ENCODE measurements around the gene MAX.

Gene MAX

DNA sequence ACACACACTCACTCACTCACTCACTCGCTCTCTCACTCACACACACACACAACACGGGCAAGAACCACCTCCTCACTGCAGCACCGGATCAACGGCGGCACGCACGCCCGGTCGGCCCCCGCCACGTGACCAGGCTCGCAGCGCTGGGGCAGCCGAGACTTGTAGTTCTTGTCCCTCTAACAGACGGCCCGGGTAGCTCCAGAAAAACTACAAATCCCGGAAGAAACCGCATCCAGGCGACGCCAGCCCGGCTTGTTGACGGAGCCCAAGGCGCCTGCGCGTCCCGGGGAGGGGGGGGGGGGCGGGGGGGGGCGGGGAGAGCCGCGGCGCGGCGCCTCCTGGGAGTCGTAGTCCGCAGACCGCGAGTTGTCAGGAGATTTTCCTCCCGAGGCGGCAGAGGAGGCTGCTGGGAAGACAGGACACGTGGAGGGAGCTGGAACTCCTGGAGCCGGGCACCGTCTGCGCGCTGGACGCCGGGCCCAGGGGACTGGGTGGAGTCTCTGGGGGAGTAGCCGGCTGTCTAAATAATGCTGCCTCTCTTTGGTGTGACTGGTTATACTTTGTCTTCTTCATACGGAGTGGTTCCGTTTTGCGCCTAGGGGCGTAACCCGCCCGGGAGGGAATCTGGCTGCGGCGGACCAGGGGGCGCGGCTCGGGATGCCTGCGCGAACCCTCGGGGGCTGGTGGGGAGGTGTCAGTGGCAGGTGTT lies at the start of gene MAX:
Gene MAX, minus strand, starts transcription at position 77 of the 709 bp plus-strand sequence. CDS start 178 bp downstream, outside the sequence.
- DNase-seq (ENCODE audit: low read depth) = peak; percentile 98

GRCh38 chr14:65151609-65151956 lies 49.3 kb upstream of the MAX start:
- DNase-seq (ENCODE audit: low read depth) = no peak

DNA sequence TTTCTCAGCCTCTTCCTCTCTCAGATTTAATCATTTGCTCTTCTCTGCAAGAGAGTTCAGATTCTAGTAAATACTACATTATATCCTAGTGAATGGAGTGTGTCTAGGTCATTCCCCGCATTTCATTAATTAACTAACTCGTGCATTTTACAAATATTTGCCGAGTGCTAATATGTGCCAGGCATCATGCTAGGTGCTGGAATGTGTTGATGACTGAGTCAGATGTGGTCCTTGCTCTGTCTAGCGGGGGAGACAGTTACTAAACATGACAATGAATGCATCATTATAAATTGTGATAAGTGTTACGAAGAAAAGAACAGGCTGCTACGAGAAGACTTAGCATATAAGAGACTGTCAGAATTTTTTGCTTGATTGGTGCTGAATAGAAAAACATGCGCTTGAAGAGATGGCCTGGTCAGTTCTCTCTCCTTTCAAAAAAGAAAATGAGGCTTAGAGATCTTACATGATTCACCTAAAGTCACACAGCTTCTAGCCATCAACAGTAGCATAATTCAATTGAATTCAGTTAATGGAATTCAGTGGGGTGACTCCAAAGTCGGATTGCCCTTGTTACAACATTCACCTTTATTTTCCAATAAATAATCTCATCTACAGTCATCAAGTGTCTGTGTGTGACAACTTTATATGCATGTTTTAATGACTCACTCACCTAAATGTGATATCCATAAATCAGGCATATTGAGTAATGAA lies 48.7 kb upstream of the MAX start:
- no peak for DNase-seq (ENCODE audit: low read depth)

GRCh38 chr14:65149116-65149515 lies 46.8 kb upstream of the MAX start:
- no peak for DNase-seq (ENCODE audit: low read depth)

- DNase-seq (ENCODE audit: low read depth) = no peak
Observed at GRCh38 chr14:65144170-65144569, 41.9 kb upstream of the MAX start.

DNA sequence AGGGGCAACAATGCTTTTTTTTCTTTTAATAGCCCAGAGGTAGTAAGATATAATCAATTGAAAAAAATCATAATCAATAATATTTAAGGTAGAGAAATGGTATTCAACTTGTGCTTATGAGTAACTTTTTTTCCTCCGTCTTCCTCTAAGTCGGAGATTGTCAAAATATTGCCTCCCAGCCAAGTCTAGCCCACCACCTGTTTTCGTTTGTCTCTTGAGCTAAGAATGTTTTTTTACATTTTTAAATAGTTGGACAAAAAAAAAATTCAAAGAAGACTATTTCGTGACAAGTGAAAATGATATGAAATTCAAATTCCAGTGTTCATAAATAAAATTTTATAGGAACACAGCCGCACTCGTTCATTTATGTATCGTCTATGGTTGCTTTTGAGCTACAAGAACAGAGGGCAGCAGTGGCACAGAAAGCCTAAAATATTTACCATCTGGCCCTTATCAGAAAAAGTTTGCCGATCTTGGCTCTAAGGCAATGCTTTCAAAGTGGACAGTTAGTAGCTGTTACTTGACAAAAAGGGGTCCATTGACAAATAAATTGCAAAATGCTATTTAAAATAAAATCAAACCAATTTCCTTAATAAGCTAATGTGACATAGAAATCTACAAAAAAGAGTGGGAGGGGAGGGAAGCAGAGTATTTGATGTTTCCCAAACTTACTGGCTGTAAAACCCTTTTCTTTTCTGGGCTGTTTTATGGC lies 40.8 kb upstream of the MAX start:
- DNase-seq (ENCODE audit: low read depth) = no peak

GRCh38 chr14:65142429-65142828 lies 40.1 kb upstream of the MAX start:
- DNase-seq (ENCODE audit: low read depth) = no peak

DNA sequence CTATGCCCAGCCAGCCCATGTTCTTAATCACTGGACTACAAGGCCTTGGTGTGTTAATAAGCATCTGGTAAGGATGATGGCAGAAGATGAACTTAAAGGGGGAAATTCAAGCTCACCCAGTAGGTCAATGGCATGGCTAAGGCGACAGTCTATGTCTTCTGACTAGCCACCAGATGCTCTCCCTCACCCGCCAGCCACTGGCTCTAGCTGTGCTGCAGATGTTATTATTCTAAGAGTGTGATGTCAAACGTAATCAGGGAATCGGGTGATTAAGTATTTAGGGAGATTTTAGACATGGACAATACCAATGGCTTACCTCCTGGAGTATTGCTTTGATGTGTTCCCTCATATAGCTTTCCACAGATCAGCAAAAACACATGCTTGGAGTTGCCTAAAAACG lies 39.2 kb upstream of the MAX start:
- DNase-seq (ENCODE audit: low read depth) = no peak

DNA sequence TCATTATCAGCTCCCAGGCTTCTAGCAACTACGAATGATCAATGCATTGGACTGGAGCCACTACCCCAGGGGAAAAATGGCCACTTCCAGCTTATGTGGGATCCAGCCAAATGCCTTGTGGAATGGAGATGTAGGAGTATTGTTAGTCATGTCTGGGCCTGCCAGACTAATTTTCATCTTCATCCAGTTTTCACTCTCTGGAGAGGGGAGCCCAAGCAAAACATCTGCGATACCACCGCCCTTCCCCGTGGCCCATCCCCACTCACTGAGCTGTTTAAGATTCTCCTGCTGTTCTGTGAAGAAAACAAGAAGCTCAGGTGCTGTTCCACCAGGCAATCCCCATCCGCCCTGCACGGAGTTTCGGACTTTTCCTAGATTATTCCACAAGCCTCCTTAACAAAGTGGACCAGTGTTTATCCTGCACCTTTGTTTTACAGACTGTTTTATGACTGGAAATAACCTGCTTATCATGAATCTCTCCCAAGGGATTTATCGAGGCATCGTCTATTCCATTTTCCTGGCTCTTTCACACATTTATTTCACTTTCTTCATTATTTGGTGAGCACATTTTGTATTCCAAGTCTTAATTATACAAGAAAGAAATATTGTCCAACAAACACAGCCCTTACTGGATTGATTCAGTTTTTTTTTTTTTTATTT lies 35.5 kb upstream of the MAX start:
- no peak for DNase-seq (ENCODE audit: low read depth)

GRCh38 chr14:65134651-65135579 lies 32.6 kb upstream of the MAX start:
- DNase-seq (ENCODE audit: low read depth) = no peak

- no peak for DNase-seq (ENCODE audit: low read depth)
Observed at GRCh38 chr14:65132855-65133254, 30.5 kb upstream of the MAX start.

- DNase-seq (ENCODE audit: low read depth) = no peak
Observed at GRCh38 chr14:65131301-65131701, 29.0 kb upstream of the MAX start.

- no peak for DNase-seq (ENCODE audit: low read depth)
Observed at GRCh38 chr14:65128096-65128495, 25.8 kb upstream of the MAX start.

DNA sequence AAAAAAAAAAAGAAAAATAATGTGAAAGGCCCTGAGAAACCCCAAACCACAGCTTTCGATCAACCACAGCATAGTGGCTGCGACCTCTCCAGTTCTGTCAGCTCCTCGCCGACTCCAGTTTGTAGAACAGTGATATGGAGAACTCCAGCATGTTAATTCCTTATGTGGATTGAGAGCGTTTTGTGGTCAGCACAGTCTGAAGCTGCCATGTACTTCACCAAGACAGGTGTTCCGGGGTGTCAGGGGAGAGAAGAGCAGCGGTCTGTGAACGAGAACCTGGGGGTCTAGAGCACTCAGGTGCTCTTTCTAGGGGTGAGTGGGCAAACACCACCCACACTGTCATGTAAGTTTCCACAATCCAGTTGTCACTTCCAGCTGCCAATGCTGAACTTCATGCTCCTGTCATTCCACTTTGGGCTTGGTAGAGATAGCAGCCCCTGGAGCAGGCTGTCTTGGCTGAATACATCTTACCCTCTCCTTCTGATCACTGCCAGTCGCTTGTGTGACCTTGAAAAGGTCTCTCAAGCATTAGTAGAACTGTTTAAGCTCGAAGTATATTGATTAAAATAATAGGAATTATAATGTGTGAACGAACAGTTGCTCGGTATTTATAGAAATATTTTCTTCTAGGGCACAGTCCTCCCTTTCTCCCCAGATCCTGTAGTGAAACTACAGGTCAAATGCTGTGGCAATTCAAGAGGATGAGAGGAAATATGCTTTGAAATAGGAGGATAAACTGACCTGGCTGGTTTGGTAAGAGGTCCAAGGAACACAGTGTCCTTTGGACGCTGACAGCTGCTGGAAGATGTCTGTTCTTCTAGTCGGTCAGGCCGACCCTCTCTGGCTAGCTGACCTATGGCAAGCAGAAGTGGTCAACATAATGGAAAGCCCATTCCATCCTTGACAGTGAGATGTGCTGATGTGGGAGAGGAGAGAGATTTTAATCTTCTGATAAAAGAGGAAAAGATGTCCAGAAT lies 15.7 kb upstream of the MAX start:
- no peak for DNase-seq (ENCODE audit: low read depth)

DNA sequence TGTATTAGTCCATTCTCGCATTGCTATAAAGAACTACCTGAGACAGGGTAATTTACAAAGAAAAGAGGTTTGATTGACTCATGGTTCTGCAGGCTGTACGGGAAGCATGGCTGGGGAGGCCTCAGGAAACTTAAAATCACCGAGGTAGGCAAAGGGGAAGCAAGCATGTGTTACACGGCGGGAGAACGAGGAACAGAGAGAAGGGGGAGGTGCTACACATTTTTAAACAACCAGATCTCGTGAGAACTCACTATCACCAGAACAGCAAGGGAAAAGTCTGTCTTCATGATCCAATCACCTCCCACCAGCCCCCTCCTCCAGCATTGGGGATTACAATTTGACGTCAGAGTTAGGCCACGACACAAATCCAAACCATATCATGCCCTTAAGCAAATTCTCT lies 13.3 kb upstream of the MAX start:
- DNase-seq (ENCODE audit: low read depth) = no peak

- DNase-seq (ENCODE audit: low read depth) = no peak
Observed at GRCh38 chr14:65110525-65110924, 8.2 kb upstream of the MAX start.

GRCh38 chr14:65109357-65109756 lies 7.0 kb upstream of the MAX start:
- no peak for DNase-seq (ENCODE audit: low read depth)

- no peak for DNase-seq (ENCODE audit: low read depth)
Observed at GRCh38 chr14:65107200-65107599, 4.9 kb upstream of the MAX start.

DNA sequence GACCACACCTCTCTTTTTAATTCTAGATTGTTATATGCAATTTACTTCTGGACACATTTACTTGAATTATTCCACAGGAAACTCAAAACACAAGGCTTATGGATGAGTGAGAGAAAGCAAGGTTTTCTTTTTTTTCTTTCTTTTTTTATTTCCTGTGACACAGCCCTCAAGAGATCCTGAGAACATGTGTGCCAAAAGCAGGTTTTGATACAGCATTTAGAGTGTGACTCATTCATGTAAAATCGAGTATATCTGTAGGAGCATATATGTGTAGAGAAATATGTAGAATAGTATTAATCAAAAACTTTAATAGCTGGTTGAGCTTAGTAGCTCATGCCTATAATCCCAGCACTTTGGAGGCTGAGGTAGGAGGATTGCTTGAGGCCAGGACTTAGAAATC lies 4.4 kb upstream of the MAX start:
- no peak for DNase-seq (ENCODE audit: low read depth)

DNA sequence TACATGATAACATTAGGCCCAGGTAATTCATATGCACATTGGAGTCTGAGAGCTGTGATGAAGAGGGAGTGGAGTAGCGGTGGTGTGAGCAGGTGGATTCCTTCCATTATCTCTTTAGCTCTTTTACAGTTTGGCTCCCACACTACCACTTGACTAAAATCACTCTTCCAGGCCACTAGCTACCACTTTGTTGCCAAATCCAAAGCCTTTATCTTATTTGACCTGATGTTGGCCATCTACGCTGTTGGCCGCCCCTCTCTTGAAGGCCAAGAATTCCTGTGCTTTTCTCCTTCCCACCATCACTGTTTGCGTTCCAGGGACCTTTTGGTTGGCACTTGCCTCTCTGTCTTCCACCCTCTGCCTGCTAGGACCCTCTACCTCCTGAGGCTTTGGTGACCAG lies 4.0 kb upstream of the MAX start:
- no peak for DNase-seq (ENCODE audit: low read depth)

Data from activated gamma-delta T cell treated with anti-CD3 and anti-CD28 coated beads, Interleukin-2, amount 50 U/mL, for 16 hours (primary cell).